HUES64 (cell line): ENCODE measurements around the gene RTEL1.
A peak's percentile ranks its signal among the peaks of the same experiment; 100 is the strongest.
"Not testable (repeated sequence)": the region's sequence is repeated elsewhere in the genome, so short reads cannot be mapped to it uniquely, and the experiment has no call there.

Experiments used
- H3K27ac ChIP-seq: 2 replicates; pipeline ENCODE4 v1.7.0; 2013; ENCODE audit warnings: low read depth, low read length, inconsistent platforms
- H3K27me3 ChIP-seq: 2 replicates; pipeline ENCODE4 v1.6.1; 2013; ENCODE audit warnings: mild to moderate bottlenecking, low read length; ENCODE audit not compliant: insufficient read depth
- H3K36me3 ChIP-seq: 2 replicates; pipeline ENCODE4 v1.6.1; 2013; ENCODE audit warnings: mild to moderate bottlenecking, low read length; ENCODE audit not compliant: insufficient read depth
- H3K4me1 ChIP-seq: 2 replicates; pipeline ENCODE4 v1.6.1; 2013; ENCODE audit warnings: mild to moderate bottlenecking, low read length, moderate library complexity; ENCODE audit not compliant: insufficient read depth
- H3K4me3 ChIP-seq: 2 replicates; pipeline ENCODE4 v1.5.1; 2013; ENCODE audit warnings: mild to moderate bottlenecking, low read length, moderate library complexity
- H3K9ac ChIP-seq: 2 replicates; pipeline ENCODE4 v1.6.1; 2013; ENCODE audit warnings: mild to moderate bottlenecking, low read depth, low read length
- H3K9me3 ChIP-seq: 2 replicates; pipeline ENCODE4 v1.6.1; 2013; ENCODE audit warnings: low read depth, low read length; ENCODE audit not compliant: insufficient read depth
- WGBS: fragments of 150-250, 120-280 bp; methylation state at CpG from one replicate; pipeline ENCODE4 v1.1.7; 2013; ENCODE audit warnings: missing lambda C conversion rate; 5-methylcytosine and 5-hydroxymethylcytosine counted together

Gene RTEL1

GRCh38 chr20:63631426-63631825 lies 26.7 kb upstream of the RTEL1 start:
- H3K4me3 ChIP-seq, H3K4me1 ChIP-seq, H3K36me3 ChIP-seq, H3K9ac ChIP-seq, H3K9me3 ChIP-seq, H3K27ac ChIP-seq, H3K27me3 ChIP-seq: not testable (repeated sequence)
- 73% methylated on average over 10 of the region's 10 CpGs for WGBS

GRCh38 chr20:63633732-63634131 lies 24.4 kb upstream of the RTEL1 start:
- Histone ChIP-seq H3K9ac (no peak overlapping the region), H3K9me3 (no peaks in the 10 kb centered on the region), H3K36me3 (no peaks in the 10 kb centered on the region), H3K4me1 (no peaks in the 10 kb centered on the region), H3K4me3 (no peak overlapping the region), H3K27ac (no peak overlapping the region), H3K27me3 (no peaks in the 10 kb centered on the region)
- 95% methylated on average over 9 of the region's 9 CpGs for WGBS

GRCh38 chr20:63635431-63636141 lies 22.5 kb upstream of the RTEL1 start:
- H3K4me1 ChIP-seq: no peaks in the 10 kb centered on the region
- 92% methylated on average over 15 of the region's 15 CpGs for WGBS

GRCh38 chr20:63636752-63637628 lies 21.1 kb upstream of the RTEL1 start:
- Histone ChIP-seq H3K4me1 (no peaks in the 10 kb centered on the region), H3K9ac (no peak overlapping the region), H3K27me3 (no peaks in the 10 kb centered on the region), H3K4me3 (no peak overlapping the region), H3K9me3 (no peaks in the 10 kb centered on the region), H3K27ac (no peak overlapping the region), H3K36me3 (no peaks in the 10 kb centered on the region)
- WGBS: 83% methylated on average over 17 of the region's 19 CpGs

More at GRCh38 chr20:63635431-63636141, 22.5 kb upstream of the RTEL1 start:
- H3K36me3 ChIP-seq: no peaks in the 10 kb centered on the region
- no peaks in the 10 kb centered on the region for H3K9me3 ChIP-seq
- H3K9ac ChIP-seq: no peak overlapping the region
- no peak overlapping the region for H3K27ac ChIP-seq
- no peaks in the 10 kb centered on the region for H3K27me3 ChIP-seq
- no peak overlapping the region for H3K4me3 ChIP-seq

- H3K27me3 ChIP-seq: no peaks in the 10 kb centered on the region
- 72% methylated on average over 13 of the region's 15 CpGs for WGBS
- no peak overlapping the region for H3K27ac ChIP-seq
- H3K9ac ChIP-seq: no peak overlapping the region
- H3K9me3 ChIP-seq: no peaks in the 10 kb centered on the region
- no peaks in the 10 kb centered on the region for H3K4me1 ChIP-seq
- no peaks in the 10 kb centered on the region for H3K36me3 ChIP-seq
- H3K4me3 ChIP-seq: no peak overlapping the region
Measured at GRCh38 chr20:63639093-63639975, 18.8 kb upstream of the RTEL1 start.

GRCh38 chr20:63640086-63640485 lies 18.0 kb upstream of the RTEL1 start:
- Histone ChIP-seq H3K27ac (no peak overlapping the region), H3K4me3 (no peak overlapping the region), H3K9ac (no peak overlapping the region), H3K36me3 (no peaks in the 10 kb centered on the region), H3K4me1 (no peaks in the 10 kb centered on the region), H3K9me3 (no peaks in the 10 kb centered on the region), H3K27me3 (no peaks in the 10 kb centered on the region)
- WGBS: 88% methylated on average over 8 of the region's 8 CpGs

- H3K27me3 ChIP-seq, H3K9ac ChIP-seq, H3K9me3 ChIP-seq, H3K4me1 ChIP-seq, H3K27ac ChIP-seq, H3K4me3 ChIP-seq, H3K36me3 ChIP-seq: not testable (repeated sequence)
- WGBS: 62% methylated on average over 8 of the region's 17 CpGs
Measured at GRCh38 chr20:63640686-63641085, 17.4 kb upstream of the RTEL1 start.

GRCh38 chr20:63641146-63641791 lies 16.8 kb upstream of the RTEL1 start:
- no peaks in the 10 kb centered on the region for H3K36me3 ChIP-seq
- peak overlapping the region; percentile 35; the same call in 1 of the 2 replicates for H3K27ac ChIP-seq
- H3K27me3 ChIP-seq: no peaks in the 10 kb centered on the region
- no peaks in the 10 kb centered on the region for H3K4me1 ChIP-seq
- peak overlapping the region; percentile 63 for H3K4me3 ChIP-seq
- H3K9me3 ChIP-seq: no peaks in the 10 kb centered on the region
- WGBS: 11% methylated on average over 41 of the region's 47 CpGs
- H3K9ac ChIP-seq: peak overlapping the region; percentile 61; the same call in 1 of the 2 replicates

- WGBS: under 1% methylated on average over 73 of the region's 86 CpGs
- peak overlapping the region; percentile 61 for H3K9ac ChIP-seq
- peak overlapping the region; percentile 66 for H3K27ac ChIP-seq
- no peaks in the 10 kb centered on the region for H3K27me3 ChIP-seq
- no peaks in the 10 kb centered on the region for H3K36me3 ChIP-seq
- no peaks in the 10 kb centered on the region for H3K9me3 ChIP-seq
- H3K4me3 ChIP-seq: peak overlapping the region; percentile 63
- no peaks in the 10 kb centered on the region for H3K4me1 ChIP-seq
Measured at GRCh38 chr20:63641792-63642523, 16.2 kb upstream of the RTEL1 start.
